Measurements from ENCODE around the gene NKAIN2.
"Not testable (repeated sequence)": the region's sequence is repeated elsewhere in the genome, so short reads cannot be mapped to it uniquely, and the experiment has no call there.

NKAIN2 gene

DNA sequence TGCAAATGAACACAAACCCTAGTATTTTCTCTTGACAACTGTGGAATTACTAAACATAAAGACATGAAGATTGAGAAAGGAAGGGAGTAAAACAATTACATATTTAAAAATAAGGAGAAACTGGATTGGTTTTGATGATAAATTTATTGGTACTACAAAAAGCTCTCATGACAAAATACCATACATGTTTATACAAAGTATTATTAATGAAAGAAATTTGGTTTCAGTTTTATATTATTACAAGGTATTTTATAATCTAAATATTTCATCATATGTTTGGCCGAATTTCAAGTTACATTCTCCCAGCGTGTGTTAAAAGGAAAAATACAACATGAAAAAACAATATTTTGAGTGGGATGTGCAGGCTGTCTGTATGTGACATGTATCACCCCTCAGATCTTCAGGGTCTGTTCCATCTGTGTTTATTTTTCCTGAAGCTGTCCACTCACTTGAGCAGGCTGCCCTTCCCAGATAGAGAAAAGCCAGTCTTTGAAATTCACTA lies 568.4 kb downstream of the NKAIN2 start:
- H3K4me1 ChIP-seq (ENCODE audit: control insufficient read depth in 2 of 2, insufficient read depth in 2 of 2, low read length in 2 of 2), result no peaks in the 10 kb centered on the region
- H3K36me3 ChIP-seq (ENCODE audit: control insufficient read depth in 2 of 2, insufficient read depth in 2 of 2, low read length in 2 of 2), result no peaks in the 10 kb centered on the region
- no peaks in the 10 kb centered on the region for H3K27me3 ChIP-seq (ENCODE audit: control insufficient read depth in 2 of 2, insufficient read depth in 2 of 2, low read length in 2 of 2)
- no peak overlapping the region for H3K4me3 ChIP-seq (ENCODE audit: low read length in 2 of 2)
- no peak overlapping the region for H3K27ac ChIP-seq (ENCODE audit: low read depth in 2 of 2, low read length in 2 of 2)
- no peak overlapping the region for H3K9ac ChIP-seq (ENCODE audit: low read depth in 1 of 2, low read length in 2 of 2)
- H3K9me3 ChIP-seq (ENCODE audit: control insufficient read depth in 2 of 2, low read length in 2 of 2), result no peaks in the 10 kb centered on the region

DNA sequence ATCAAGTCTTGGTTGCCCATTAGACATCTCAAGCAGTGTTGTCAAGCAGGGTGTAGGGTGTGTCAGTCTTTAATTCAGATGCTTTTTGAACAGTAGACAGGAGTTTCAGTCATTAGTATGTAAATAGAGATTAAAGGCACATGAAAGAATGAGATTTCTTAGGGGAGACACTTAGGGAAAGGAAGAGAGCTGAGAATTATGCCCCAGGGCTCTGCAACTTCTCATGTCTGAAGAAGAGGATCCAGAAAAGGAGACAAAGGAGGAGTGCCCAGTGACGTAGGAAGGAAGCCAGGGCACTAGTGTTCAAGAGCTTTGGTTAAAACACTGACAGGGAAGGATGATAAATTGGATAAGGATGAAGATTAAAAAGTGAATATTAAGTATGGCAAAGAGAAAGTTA lies 569.7 kb downstream of the NKAIN2 start:
- Histone ChIP-seq H3K9me3 (ENCODE audit: control insufficient read depth in 2 of 2, low read length in 2 of 2) (no peaks in the 10 kb centered on the region), H3K4me3 (ENCODE audit: low read length in 2 of 2) (no peak overlapping the region), H3K9ac (ENCODE audit: low read depth in 1 of 2, low read length in 2 of 2) (no peak overlapping the region), H3K27me3 (ENCODE audit: control insufficient read depth in 2 of 2, insufficient read depth in 2 of 2, low read length in 2 of 2) (no peaks in the 10 kb centered on the region), H3K27ac (ENCODE audit: low read depth in 2 of 2, low read length in 2 of 2) (no peak overlapping the region), H3K36me3 (ENCODE audit: control insufficient read depth in 2 of 2, insufficient read depth in 2 of 2, low read length in 2 of 2) (no peaks in the 10 kb centered on the region), H3K4me1 (ENCODE audit: control insufficient read depth in 2 of 2, insufficient read depth in 2 of 2, low read length in 2 of 2) (no peaks in the 10 kb centered on the region)

DNA sequence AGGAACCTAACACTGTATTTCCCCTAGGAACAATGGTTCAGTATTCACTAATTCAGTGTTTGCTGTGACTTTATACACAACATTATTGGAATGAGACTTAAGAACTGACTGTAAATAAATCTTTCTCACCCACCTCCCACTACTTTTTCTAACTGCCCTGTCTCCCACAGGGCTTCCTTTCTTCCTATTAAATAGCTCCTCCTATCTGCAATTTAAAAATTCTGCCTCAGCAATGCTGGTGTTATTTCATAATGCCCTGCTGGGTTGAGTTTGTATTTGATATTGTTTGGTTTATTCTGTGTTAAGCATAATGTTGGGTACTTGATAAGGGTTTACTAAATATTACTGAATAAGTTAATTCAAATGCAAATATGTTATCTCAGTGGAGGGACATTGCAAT lies 585.5 kb downstream of the NKAIN2 start:
- no peak overlapping the region for H3K27ac ChIP-seq (ENCODE audit: low read depth in 2 of 2, low read length in 2 of 2)
- H3K4me3 ChIP-seq (ENCODE audit: low read length in 2 of 2), result no peak overlapping the region
- no peaks in the 10 kb centered on the region for H3K9me3 ChIP-seq (ENCODE audit: control insufficient read depth in 2 of 2, low read length in 2 of 2)
- no peaks in the 10 kb centered on the region for H3K27me3 ChIP-seq (ENCODE audit: control insufficient read depth in 2 of 2, insufficient read depth in 2 of 2, low read length in 2 of 2)
- no peaks in the 10 kb centered on the region for H3K36me3 ChIP-seq (ENCODE audit: control insufficient read depth in 2 of 2, insufficient read depth in 2 of 2, low read length in 2 of 2)
- H3K4me1 ChIP-seq (ENCODE audit: control insufficient read depth in 2 of 2, insufficient read depth in 2 of 2, low read length in 2 of 2), result no peaks in the 10 kb centered on the region
- H3K9ac ChIP-seq (ENCODE audit: low read depth in 1 of 2, low read length in 2 of 2), result no peak overlapping the region

DNA sequence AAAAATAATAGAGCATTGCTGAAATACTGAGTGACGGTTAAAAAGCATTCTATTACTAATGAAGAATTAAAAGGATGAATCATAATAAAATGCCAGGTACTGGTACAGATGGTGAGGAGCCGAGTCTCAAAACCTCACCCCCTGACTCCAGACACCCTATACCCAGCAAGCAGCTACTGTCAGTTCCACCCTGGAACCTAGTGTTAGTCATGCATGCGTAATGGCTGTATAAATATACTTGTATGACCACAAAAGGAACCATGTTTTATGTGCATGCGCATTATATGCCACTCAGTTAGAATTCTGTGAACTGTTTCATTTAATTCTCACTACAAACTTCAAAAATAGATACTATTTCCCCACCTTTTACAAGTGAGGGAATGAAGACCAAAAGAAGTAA lies 589.9 kb downstream of the NKAIN2 start:
- H3K9me3 ChIP-seq (ENCODE audit: control insufficient read depth in 2 of 2, low read length in 2 of 2), result no peaks in the 10 kb centered on the region
- no peaks in the 10 kb centered on the region for H3K36me3 ChIP-seq (ENCODE audit: control insufficient read depth in 2 of 2, insufficient read depth in 2 of 2, low read length in 2 of 2)
- no peak overlapping the region for H3K27ac ChIP-seq (ENCODE audit: low read depth in 2 of 2, low read length in 2 of 2)
- no peak overlapping the region for H3K4me3 ChIP-seq (ENCODE audit: low read length in 2 of 2)
- H3K4me1 ChIP-seq (ENCODE audit: control insufficient read depth in 2 of 2, insufficient read depth in 2 of 2, low read length in 2 of 2), result no peaks in the 10 kb centered on the region
- no peaks in the 10 kb centered on the region for H3K27me3 ChIP-seq (ENCODE audit: control insufficient read depth in 2 of 2, insufficient read depth in 2 of 2, low read length in 2 of 2)
- no peak overlapping the region for H3K9ac ChIP-seq (ENCODE audit: low read depth in 1 of 2, low read length in 2 of 2)

DNA sequence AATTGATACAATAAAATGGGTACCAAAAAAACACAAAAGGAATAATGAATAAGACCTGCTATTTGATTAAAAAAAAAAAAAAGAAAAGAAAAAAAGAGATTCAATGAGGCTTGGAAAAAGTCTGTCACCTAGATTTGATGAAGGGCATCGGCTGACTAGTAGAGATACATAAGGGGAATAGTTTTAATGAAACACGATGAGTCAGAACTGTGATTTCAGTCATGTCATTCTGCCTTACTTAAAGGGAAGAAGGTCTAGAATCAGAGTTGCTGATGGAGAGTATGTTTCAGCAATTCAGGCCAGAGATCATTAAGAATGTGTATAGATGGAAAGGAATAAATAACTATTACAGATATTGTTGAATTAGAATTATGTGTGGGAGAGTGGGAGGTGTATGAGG lies 592.7 kb downstream of the NKAIN2 start:
- no peaks in the 10 kb centered on the region for H3K27me3 ChIP-seq (ENCODE audit: control insufficient read depth in 2 of 2, insufficient read depth in 2 of 2, low read length in 2 of 2)
- H3K9ac ChIP-seq (ENCODE audit: low read depth in 1 of 2, low read length in 2 of 2), result no peak overlapping the region
- no peak overlapping the region for H3K27ac ChIP-seq (ENCODE audit: low read depth in 2 of 2, low read length in 2 of 2)
- no peak overlapping the region for H3K4me3 ChIP-seq (ENCODE audit: low read length in 2 of 2)
- no peaks in the 10 kb centered on the region for H3K9me3 ChIP-seq (ENCODE audit: control insufficient read depth in 2 of 2, low read length in 2 of 2)
- H3K4me1 ChIP-seq (ENCODE audit: control insufficient read depth in 2 of 2, insufficient read depth in 2 of 2, low read length in 2 of 2), result no peaks in the 10 kb centered on the region
- H3K36me3 ChIP-seq (ENCODE audit: control insufficient read depth in 2 of 2, insufficient read depth in 2 of 2, low read length in 2 of 2), result no peaks in the 10 kb centered on the region

DNA sequence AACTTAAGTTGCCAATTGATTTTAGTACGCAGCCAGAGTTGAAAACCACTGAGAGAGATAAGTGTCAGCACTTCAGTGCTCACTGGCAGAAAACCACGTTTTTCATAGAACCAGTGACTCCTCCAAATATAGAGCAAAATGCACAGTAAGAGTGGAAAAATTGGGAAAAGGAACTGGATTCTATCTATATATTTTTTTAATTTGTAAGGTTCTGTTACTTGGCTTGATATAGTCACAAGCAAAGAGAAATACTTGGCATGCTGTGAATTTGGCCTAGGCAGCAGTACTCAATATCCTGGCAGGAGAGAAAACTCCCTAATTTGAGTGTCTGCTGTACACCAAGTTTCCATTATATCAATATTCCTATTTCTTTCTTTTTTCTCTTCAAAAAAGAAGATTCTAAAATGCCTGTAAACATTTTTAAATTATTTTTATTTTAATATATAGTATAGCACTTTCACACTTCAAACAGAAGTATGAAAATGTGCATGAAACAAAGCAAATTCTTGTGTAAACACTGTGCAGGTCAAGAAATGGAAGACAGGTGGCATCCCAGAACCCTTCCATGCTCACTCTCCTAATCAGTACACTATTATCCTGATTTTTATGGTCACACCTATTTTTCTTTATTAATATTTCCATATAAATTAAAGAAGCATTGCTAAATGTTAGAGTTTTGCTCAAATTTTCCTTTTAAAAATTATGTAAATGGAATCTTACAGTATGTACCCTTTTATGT lies 596.8 kb downstream of the NKAIN2 start:
- no peak overlapping the region for H3K4me3 ChIP-seq (ENCODE audit: low read length in 2 of 2)
- H3K9me3 ChIP-seq (ENCODE audit: control insufficient read depth in 2 of 2, low read length in 2 of 2), result no peaks in the 10 kb centered on the region
- no peaks in the 10 kb centered on the region for H3K36me3 ChIP-seq (ENCODE audit: control insufficient read depth in 2 of 2, insufficient read depth in 2 of 2, low read length in 2 of 2)
- H3K9ac ChIP-seq (ENCODE audit: low read depth in 1 of 2, low read length in 2 of 2), result no peak overlapping the region
- no peak overlapping the region for H3K27ac ChIP-seq (ENCODE audit: low read depth in 2 of 2, low read length in 2 of 2)
- H3K4me1 ChIP-seq (ENCODE audit: control insufficient read depth in 2 of 2, insufficient read depth in 2 of 2, low read length in 2 of 2), result no peaks in the 10 kb centered on the region
- H3K27me3 ChIP-seq (ENCODE audit: control insufficient read depth in 2 of 2, insufficient read depth in 2 of 2, low read length in 2 of 2), result no peaks in the 10 kb centered on the region

DNA sequence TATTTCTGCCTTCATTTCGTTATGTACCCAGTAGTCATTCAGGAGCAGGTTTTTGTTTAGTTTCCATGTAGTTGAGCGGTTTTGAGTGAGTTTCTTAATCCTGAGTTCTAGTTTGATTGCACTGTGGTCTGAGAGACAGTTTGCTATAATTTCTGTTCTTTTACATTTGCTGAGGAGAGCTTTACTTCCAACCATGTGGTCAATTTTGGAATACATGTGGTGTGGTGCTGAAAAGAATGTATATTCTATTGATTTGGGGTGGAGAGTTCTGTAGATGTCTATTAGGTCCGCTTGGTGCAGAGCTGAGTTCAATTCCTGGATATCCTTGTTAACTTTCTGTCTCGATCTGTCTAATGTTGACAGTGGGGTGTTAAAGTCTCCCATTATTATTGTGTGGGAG lies 606.8 kb downstream of the NKAIN2 start:
- not testable (repeated sequence) for H3K9ac ChIP-seq (ENCODE audit: low read depth in 1 of 2, low read length in 2 of 2); H3K4me1 ChIP-seq (ENCODE audit: control insufficient read depth in 2 of 2, insufficient read depth in 2 of 2, low read length in 2 of 2); H3K27me3 ChIP-seq (ENCODE audit: control insufficient read depth in 2 of 2, insufficient read depth in 2 of 2, low read length in 2 of 2); H3K36me3 ChIP-seq (ENCODE audit: control insufficient read depth in 2 of 2, insufficient read depth in 2 of 2, low read length in 2 of 2); H3K9me3 ChIP-seq (ENCODE audit: control insufficient read depth in 2 of 2, low read length in 2 of 2); H3K4me3 ChIP-seq (ENCODE audit: low read length in 2 of 2); H3K27ac ChIP-seq (ENCODE audit: low read depth in 2 of 2, low read length in 2 of 2)

DNA sequence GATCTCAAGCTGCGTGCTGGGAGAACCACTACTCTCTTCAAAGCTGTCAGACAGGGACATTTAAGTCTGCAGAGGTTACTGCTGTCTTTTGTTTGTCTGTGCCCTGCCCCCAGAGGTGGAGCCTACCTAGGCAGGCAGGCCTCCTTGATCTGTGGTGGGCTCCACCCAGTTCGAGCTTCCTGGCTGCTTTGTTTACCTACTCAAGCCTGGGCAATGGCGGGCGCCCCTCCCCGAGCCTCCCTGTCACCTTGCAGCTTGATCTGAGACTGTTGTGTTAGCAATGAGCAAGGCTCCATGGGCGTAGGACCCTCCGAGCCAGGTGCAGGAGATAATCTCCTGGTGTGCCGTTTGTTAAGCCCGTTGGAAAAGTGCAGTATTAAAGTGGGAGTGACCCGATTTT lies 609.0 kb downstream of the NKAIN2 start:
- H3K36me3 ChIP-seq (ENCODE audit: control insufficient read depth in 2 of 2, insufficient read depth in 2 of 2, low read length in 2 of 2); H3K27me3 ChIP-seq (ENCODE audit: control insufficient read depth in 2 of 2, insufficient read depth in 2 of 2, low read length in 2 of 2); H3K27ac ChIP-seq (ENCODE audit: low read depth in 2 of 2, low read length in 2 of 2); H3K4me1 ChIP-seq (ENCODE audit: control insufficient read depth in 2 of 2, insufficient read depth in 2 of 2, low read length in 2 of 2); H3K9me3 ChIP-seq (ENCODE audit: control insufficient read depth in 2 of 2, low read length in 2 of 2); H3K9ac ChIP-seq (ENCODE audit: low read depth in 1 of 2, low read length in 2 of 2): not testable (repeated sequence)
- peak overlapping the region in 1 of 2 donors; percentile 23 for H3K4me3 ChIP-seq (ENCODE audit: low read length in 2 of 2)

DNA sequence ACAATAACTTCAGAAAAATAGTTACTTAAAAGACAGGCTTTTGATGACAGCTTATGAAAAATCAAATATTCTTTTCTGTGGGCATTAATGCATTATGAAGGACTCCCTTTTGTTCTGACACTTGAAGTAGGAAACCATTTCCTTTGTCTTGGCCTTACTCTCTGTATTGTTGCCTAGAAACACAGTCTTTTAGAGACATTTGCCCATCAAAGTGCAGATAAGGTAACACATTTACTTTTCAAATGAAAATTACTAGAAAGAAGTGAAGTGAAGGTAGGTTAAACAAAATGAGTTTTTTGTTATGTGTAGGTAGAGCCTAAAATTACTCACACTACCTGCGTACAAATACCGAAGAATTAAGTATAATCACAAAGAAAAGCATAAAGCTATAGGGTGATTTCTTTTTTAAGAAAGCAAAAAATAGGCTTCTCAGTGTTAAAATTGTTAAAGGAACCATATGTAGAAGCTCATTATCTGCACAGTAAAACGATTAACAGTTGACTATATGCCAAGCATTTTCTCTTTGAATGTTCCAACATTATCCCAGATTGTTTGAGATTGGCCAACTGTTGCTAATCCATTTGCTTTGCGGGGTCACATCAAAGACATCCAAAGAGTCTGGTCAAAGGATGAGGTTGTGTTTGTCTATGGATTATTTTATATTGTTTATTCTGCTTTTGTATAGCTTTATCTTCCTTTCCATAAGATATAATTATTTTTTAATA lies 616.6 kb downstream of the NKAIN2 start:
- Histone ChIP-seq H3K4me1 (ENCODE audit: control insufficient read depth in 2 of 2, insufficient read depth in 2 of 2, low read length in 2 of 2) (no peaks in the 10 kb centered on the region), H3K9me3 (ENCODE audit: control insufficient read depth in 2 of 2, low read length in 2 of 2) (no peaks in the 10 kb centered on the region), H3K36me3 (ENCODE audit: control insufficient read depth in 2 of 2, insufficient read depth in 2 of 2, low read length in 2 of 2) (no peaks in the 10 kb centered on the region), H3K4me3 (ENCODE audit: low read length in 2 of 2) (no peak overlapping the region), H3K9ac (ENCODE audit: low read depth in 1 of 2, low read length in 2 of 2) (no peak overlapping the region), H3K27me3 (ENCODE audit: control insufficient read depth in 2 of 2, insufficient read depth in 2 of 2, low read length in 2 of 2) (no peaks in the 10 kb centered on the region), H3K27ac (ENCODE audit: low read depth in 2 of 2, low read length in 2 of 2) (no peak overlapping the region)

DNA sequence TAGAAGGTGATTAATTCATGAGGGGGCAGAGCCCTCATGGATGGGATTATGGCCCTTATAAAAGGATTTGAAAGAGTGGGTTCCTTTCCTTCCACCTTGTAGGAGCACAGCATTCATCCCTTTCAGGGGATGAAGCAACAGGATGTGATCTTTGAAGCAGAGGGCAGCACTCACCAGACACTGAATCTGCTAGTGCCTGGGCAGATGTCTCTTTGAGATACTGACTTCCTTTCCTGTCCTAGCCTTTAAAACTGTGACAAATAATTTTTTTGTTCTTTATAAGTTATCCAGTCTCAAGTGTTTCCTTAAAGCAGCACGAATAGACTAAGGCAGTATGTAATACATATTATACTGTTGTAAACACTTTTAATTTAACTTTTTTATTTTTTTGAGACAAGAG lies 620.0 kb downstream of the NKAIN2 start:
- Histone ChIP-seq H3K4me1 (ENCODE audit: control insufficient read depth in 2 of 2, insufficient read depth in 2 of 2, low read length in 2 of 2) (no peaks in the 10 kb centered on the region), H3K27me3 (ENCODE audit: control insufficient read depth in 2 of 2, insufficient read depth in 2 of 2, low read length in 2 of 2) (no peaks in the 10 kb centered on the region), H3K27ac (ENCODE audit: low read depth in 2 of 2, low read length in 2 of 2) (no peak overlapping the region), H3K9me3 (ENCODE audit: control insufficient read depth in 2 of 2, low read length in 2 of 2) (no peaks in the 10 kb centered on the region), H3K4me3 (ENCODE audit: low read length in 2 of 2) (no peak overlapping the region), H3K36me3 (ENCODE audit: control insufficient read depth in 2 of 2, insufficient read depth in 2 of 2, low read length in 2 of 2) (no peaks in the 10 kb centered on the region), H3K9ac (ENCODE audit: low read depth in 1 of 2, low read length in 2 of 2) (no peak overlapping the region)

All from mucosa of rectum (tissue), 2 donors.